ENCODE results near the gene KIF26B. TPM values are rescaled to one million over a fixed set of nuclear protein-coding genes. Genes with fewer than 3 reads are reported as not detected.

The KIF26B gene
- total RNA-seq, 1 donor from 2014 or later: 3.5 TPM

GRCh38 chr1:245566134-245566533, 411.3 kb downstream of the KIF26B start:
- Histone ChIP-seq H3K27ac (replicated peaks) (no peak overlapping the region), H3K4me1 (no peaks in the 10 kb centered on the region), H3K27me3 (ENCODE audit: low read depth) (peaks cover 11% of the 10 kb centered on the region), H3K4me3 (no peak overlapping the region), H3K36me3 (no peaks in the 10 kb centered on the region), H3K9me3 (replicated peaks) (no peaks in the 10 kb centered on the region)
- intact Hi-C loops (cut with micrococcal nuclease): no loop called here
- no peak for TF ChIP-seq CTCF (IDR thresholded peaks at IDR 0.05; ENCODE audit: borderline replicate concordance)
- no peak for DNase-seq

GRCh38 chr1:245566952-245567351, 412.2 kb downstream of the KIF26B start:
- H3K4me1 ChIP-seq: no peaks in the 10 kb centered on the region
- peaks cover 12% of the 10 kb centered on the region for H3K27me3 ChIP-seq (ENCODE audit: low read depth)
- no peak overlapping the region for H3K4me3 ChIP-seq
- H3K27ac ChIP-seq (replicated peaks): no peak overlapping the region
- no peaks in the 10 kb centered on the region for H3K9me3 ChIP-seq (replicated peaks)
- no peak for TF ChIP-seq CTCF (IDR thresholded peaks at IDR 0.05; ENCODE audit: borderline replicate concordance)
- no peak for DNase-seq
- intact Hi-C loops (cut with micrococcal nuclease): no loop called here
- no peaks in the 10 kb centered on the region for H3K36me3 ChIP-seq

- H3K27ac ChIP-seq (replicated peaks): no peak overlapping the region
- H3K4me1 ChIP-seq: no peaks in the 10 kb centered on the region
- DNase-seq: no peak
- H3K4me3 ChIP-seq: no peak overlapping the region
- H3K9me3 ChIP-seq (replicated peaks): no peaks in the 10 kb centered on the region
- intact Hi-C loops (cut with micrococcal nuclease): no loop called here
- peaks cover 12% of the 10 kb centered on the region for H3K27me3 ChIP-seq (ENCODE audit: low read depth)
- H3K36me3 ChIP-seq: no peaks in the 10 kb centered on the region
- TF ChIP-seq CTCF (IDR thresholded peaks at IDR 0.05; ENCODE audit: borderline replicate concordance): no peak
Observed at GRCh38 chr1:245571815-245572294, 417.1 kb downstream of the KIF26B start.

GRCh38 chr1:245572709-245573108, 417.9 kb downstream of the KIF26B start:
- H3K27me3 ChIP-seq (ENCODE audit: low read depth): peaks cover 12% of the 10 kb centered on the region
- H3K9me3 ChIP-seq (replicated peaks): no peaks in the 10 kb centered on the region
- H3K36me3 ChIP-seq: no peaks in the 10 kb centered on the region
- no peak overlapping the region for H3K27ac ChIP-seq (replicated peaks)
- no peaks in the 10 kb centered on the region for H3K4me1 ChIP-seq
- H3K4me3 ChIP-seq: no peak overlapping the region
- no peak for TF ChIP-seq CTCF (IDR thresholded peaks at IDR 0.05; ENCODE audit: borderline replicate concordance)
- no peak for DNase-seq
- intact Hi-C loops (cut with micrococcal nuclease): no loop called here

- Histone ChIP-seq H3K4me3 (no peak overlapping the region), H3K36me3 (no peaks in the 10 kb centered on the region), H3K4me1 (no peaks in the 10 kb centered on the region), H3K27ac (replicated peaks) (no peak overlapping the region), H3K9me3 (replicated peaks) (no peaks in the 10 kb centered on the region), H3K27me3 (ENCODE audit: low read depth) (peaks cover 21% of the 10 kb centered on the region)
- no peak for DNase-seq
- intact Hi-C loops (cut with micrococcal nuclease): no loop called here
- no peak for TF ChIP-seq CTCF (IDR thresholded peaks at IDR 0.05; ENCODE audit: borderline replicate concordance)
Observed at GRCh38 chr1:245575710-245576109, 420.9 kb downstream of the KIF26B start.

GRCh38 chr1:245576323-245576722, 421.5 kb downstream of the KIF26B start:
- Histone ChIP-seq H3K4me1 (no peaks in the 10 kb centered on the region), H3K27me3 (ENCODE audit: low read depth) (peaks cover 23% of the 10 kb centered on the region), H3K4me3 (no peak overlapping the region), H3K27ac (replicated peaks) (no peak overlapping the region), H3K9me3 (replicated peaks) (no peaks in the 10 kb centered on the region), H3K36me3 (no peaks in the 10 kb centered on the region)
- DNase-seq: no peak
- intact Hi-C loops (cut with micrococcal nuclease): no loop called here
- TF ChIP-seq CTCF (IDR thresholded peaks at IDR 0.05; ENCODE audit: borderline replicate concordance): no peak
